B cell (primary cell): Measurements from ENCODE around the gene TMEM179B. TPM values are rescaled to one million over a fixed set of nuclear protein-coding genes. Genes with fewer than 3 reads are reported as not detected.

ENCODE experiments used
- ATAC-seq: fragments of 200-7000 bp; cut with Tn5 transposase; one replicate; pipeline ENCODE4 v1.10.0; 2021; ENCODE audit warnings: low read depth, mild to moderate bottlenecking, moderate number of reproducible peaks, moderate library complexity
- CTCF ChIA-PET: fragments of 350-600 bp; sonication (Branson Sonifier 250); formaldehyde crosslinking; loops from one replicate; lab custom pipeline; 2021; ENCODE audit warnings: antibody characterized with exemption, inconsistent platforms; lab: Charles Lee
- POLR2A ChIA-PET: fragments of 350-600 bp; sonication (Branson Sonifier 250); formaldehyde crosslinking; loops from one replicate; lab custom pipeline; 2021; ENCODE audit warnings: antibody characterized with exemption; lab: Charles Lee
- DNase-seq: peaks from one replicate; pipeline ENCODE4 v3.0.0; 2013
- H2AFZ ChIP-seq: 2 replicates; pipeline ENCODE4 v1.6.1; 2012; ENCODE audit warnings: mild to moderate bottlenecking, low read depth, low read length; ENCODE audit not compliant: insufficient read depth, poor library complexity, severe bottlenecking
- H3K27ac ChIP-seq, 2 donors: 1 replicate in 1 of 2; 2 replicates in 1 of 2; pipeline ENCODE4 v1.5.1; 2012 to 2013; ENCODE audit warnings: low read length in 2 of 2, mild to moderate bottlenecking in 2 of 2, moderate library complexity in 1 of 2
- H3K27me3 ChIP-seq, 4 experiments: fragments of 200-600 bp in 1 of 4; sonication (generic) in 1 of 4; replicated peaks in 1 of 4; 1 replicate in 2 of 4; 2 replicates in 2 of 4; pipeline versions ENCODE4 v1.6.1 to v1.7.0; 2013 to 2016; ENCODE audit warnings: low read length in 3 of 4, mild to moderate bottlenecking in 2 of 4, mixed read lengths in 1 of 4, moderate library complexity in 1 of 4; ENCODE audit not compliant: insufficient read depth in 4 of 4, control insufficient read depth in 3 of 4; ENCODE audit errors: control extremely low read depth in 1 of 4
- H3K36me3 ChIP-seq, 2 experiments: replicated peaks in 1 of 2; 1 replicate in 1 of 2; 2 replicates in 1 of 2; pipeline versions ENCODE4 v1.6.1 to v1.7.1; 2013; ENCODE audit warnings: low read length in 1 of 2; ENCODE audit not compliant: insufficient read depth in 2 of 2, control insufficient read depth in 1 of 2; ENCODE audit errors: control extremely low read depth in 1 of 2, extremely low read depth in 1 of 2
- H3K4me1 ChIP-seq, 2 donors: fragments of 200-600 bp in 1 of 2; sonication (generic) in 1 of 2; 1 replicate in 1 of 2; 2 replicates in 1 of 2; pipeline versions ENCODE4 v1.5.1 to v1.6.1; 2013 to 2017; ENCODE audit warnings: low read length in 2 of 2; ENCODE audit not compliant: control insufficient read depth in 2 of 2, insufficient read depth in 2 of 2
- H3K4me2 ChIP-seq: replicated peaks from 2 replicates; pipeline ENCODE3; 2012; ENCODE audit warnings: mild to moderate bottlenecking, low read depth, low read length; ENCODE audit not compliant: poor library complexity, severe bottlenecking
- H3K4me3 ChIP-seq, 5 experiments: fragments of 200-600 bp in 1 of 5; sonication (generic) in 1 of 5; 1 replicate in 3 of 5; 2 replicates in 2 of 5; pipeline versions ENCODE4 v1.5.1 to v1.7.0; 2011 to 2016; ENCODE audit warnings: low read length in 4 of 5, mild to moderate bottlenecking in 4 of 5, low read depth in 2 of 5, control low read depth in 1 of 5, moderate library complexity in 1 of 5; ENCODE audit not compliant: insufficient read depth in 1 of 5; ENCODE audit errors: control extremely low read depth in 1 of 5, extremely low read depth in 1 of 5
- H3K79me2 ChIP-seq: fragments of 200-600 bp; sonication (generic); one replicate; pipeline ENCODE4 v1.6.0; 2016; ENCODE audit warnings: low read length; ENCODE audit not compliant: control insufficient read depth, insufficient read depth
- H3K9ac ChIP-seq: fragments of 200-600 bp; sonication (generic); 2 replicates; pipeline ENCODE4 v1.6.1; 2017; ENCODE audit warnings: mild to moderate bottlenecking, low read length, moderate library complexity
- H3K9me3 ChIP-seq, 3 donors: one replicate each; pipeline versions ENCODE4 v1.6.1 to v1.7.1; 2013; ENCODE audit warnings: low read length in 2 of 3; ENCODE audit not compliant: control insufficient read depth in 2 of 3, insufficient read depth in 1 of 3; ENCODE audit errors: control extremely low read depth in 1 of 3
- H4K20me1 ChIP-seq: 2 replicates; pipeline ENCODE4 v1.6.0; 2012; ENCODE audit warnings: mild to moderate bottlenecking, low read length; ENCODE audit not compliant: insufficient read depth, control insufficient read depth, poor library complexity, severe bottlenecking
- H3K27ac Mint-ChIP-seq: one replicate; pipeline ENCODE4 v1.8.0; 2021; ENCODE audit warnings: mixed read lengths
- H3K27me3 Mint-ChIP-seq: one replicate; pipeline ENCODE4 v1.8.0; 2021; ENCODE audit warnings: mixed read lengths
- H3K4me1 Mint-ChIP-seq: one replicate; pipeline ENCODE4 v1.8.0; 2021; ENCODE audit warnings: mixed read lengths
- H3K4me3 Mint-ChIP-seq: one replicate; pipeline ENCODE4 v1.8.0; 2021; ENCODE audit warnings: mixed read lengths
- H3K9me3 Mint-ChIP-seq: one replicate; pipeline ENCODE4 v1.8.0; 2022; ENCODE audit warnings: mixed read lengths; ENCODE audit not compliant: insufficient read depth
- EZH2 ChIP-seq: IDR thresholded peaks from 2 replicates; pipeline ENCODE4 v1.6.1; 2012; ENCODE audit warnings: borderline replicate concordance, low read depth, mild to moderate bottlenecking, moderate library complexity, low read length; ENCODE audit not compliant: insufficient read depth, poor library complexity, severe bottlenecking
- WGBS: methylation state at CpG from one replicate; pipeline ENCODE4 v1.1.5; 2013; ENCODE audit warnings: missing lambda C conversion rate; ENCODE audit not compliant: insufficient coverage; 5-methylcytosine and 5-hydroxymethylcytosine counted together
- intact Hi-C: fragments of 100-400 bp; cut with micrococcal nuclease; formaldehyde crosslinking; loops from one replicate; pipeline ENCODE4 v1.10.0; 2022
- polyA plus RNA-seq: library from polyadenylated mRNA; depleted of rRNA; stranded (reverse); fragments of >200 nt; gene quantifications from 2 replicates; pipeline ENCODE4 v1.2.3, GENCODE V29; 2012
- total RNA-seq, 2 donors: library from RNA; stranded (reverse); fragments of 120-200 nt in 1 of 2; gene quantifications; 1 replicate in 1 of 2; 2 replicates in 1 of 2; pipeline versions ENCODE4 v1.2.3 to v1.2.4, GENCODE V29; 2013 to 2022
- TF ChIP-seq, protein P1 (sequence below): fragments of 200-600 bp; IDR thresholded peaks from one replicate; pipeline ENCODE4 v1.8.0; 2022; ENCODE audit warnings: antibody characterized with exemption, mild to moderate bottlenecking

TMEM179B gene
- total and polyA plus RNA-seq, 2 donors (not counting 1 experiment from before 2014, with no cell fraction given): 62.3 to 64.3 TPM

DNA sequence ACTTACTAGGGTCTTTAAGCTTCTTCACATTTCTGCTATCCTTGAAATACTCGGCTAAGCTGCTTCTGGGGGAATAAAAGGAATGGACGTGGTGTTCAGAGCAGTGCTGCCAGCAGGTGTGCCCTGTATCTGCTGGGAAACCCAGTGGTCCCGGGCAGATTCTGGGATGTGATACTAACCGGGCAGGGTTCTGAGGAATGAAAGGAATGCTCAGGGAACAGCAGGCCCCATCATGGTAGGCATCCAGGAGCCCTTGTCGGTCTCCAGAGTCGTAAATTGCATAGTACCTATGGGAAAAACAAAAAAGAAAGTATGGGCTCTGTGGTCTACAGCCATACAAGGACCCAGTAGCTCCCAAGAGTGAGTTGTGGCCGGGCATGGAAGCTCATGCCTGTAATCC lies 9.1 kb downstream of the TMEM179B start:
- POLR2A ChIA-PET: interaction anchor here (0.9 to 1.1 kb wide), 2 partner anchors 10 to 16 kb away, joined by 3 to 5 read pairs; no protein-coding TSS in a partner anchor

DNA sequence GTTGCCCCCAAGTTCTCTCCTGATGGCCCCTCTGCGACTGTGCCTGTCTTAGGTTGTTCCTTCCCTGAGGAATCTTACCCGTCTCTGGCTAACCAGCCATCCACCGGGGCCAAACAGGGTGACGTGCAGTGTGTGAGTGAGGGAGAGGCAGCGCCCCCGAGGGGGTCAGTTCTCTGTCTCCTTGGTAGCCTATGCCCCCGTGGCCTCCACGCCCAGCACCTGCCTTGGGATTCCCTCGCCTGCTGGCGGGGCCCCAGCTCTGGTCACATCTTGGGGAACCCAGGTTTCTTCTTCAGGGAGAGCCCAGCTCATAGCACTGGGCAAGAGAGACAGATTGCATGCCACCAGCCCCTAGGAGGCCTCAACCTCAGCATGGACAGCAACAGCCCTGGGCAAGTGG lies 12.3 kb downstream of the TMEM179B start:
- peaks cover 13% of the 10 kb centered on the region for H3K4me1 Mint-ChIP-seq
- TF ChIP-seq, protein P1, sequence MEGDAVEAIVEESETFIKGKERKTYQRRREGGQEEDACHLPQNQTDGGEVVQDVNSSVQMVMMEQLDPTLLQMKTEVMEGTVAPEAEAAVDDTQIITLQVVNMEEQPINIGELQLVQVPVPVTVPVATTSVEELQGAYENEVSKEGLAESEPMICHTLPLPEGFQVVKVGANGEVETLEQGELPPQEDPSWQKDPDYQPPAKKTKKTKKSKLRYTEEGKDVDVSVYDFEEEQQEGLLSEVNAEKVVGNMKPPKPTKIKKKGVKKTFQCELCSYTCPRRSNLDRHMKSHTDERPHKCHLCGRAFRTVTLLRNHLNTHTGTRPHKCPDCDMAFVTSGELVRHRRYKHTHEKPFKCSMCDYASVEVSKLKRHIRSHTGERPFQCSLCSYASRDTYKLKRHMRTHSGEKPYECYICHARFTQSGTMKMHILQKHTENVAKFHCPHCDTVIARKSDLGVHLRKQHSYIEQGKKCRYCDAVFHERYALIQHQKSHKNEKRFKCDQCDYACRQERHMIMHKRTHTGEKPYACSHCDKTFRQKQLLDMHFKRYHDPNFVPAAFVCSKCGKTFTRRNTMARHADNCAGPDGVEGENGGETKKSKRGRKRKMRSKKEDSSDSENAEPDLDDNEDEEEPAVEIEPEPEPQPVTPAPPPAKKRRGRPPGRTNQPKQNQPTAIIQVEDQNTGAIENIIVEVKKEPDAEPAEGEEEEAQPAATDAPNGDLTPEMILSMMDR: no peak
- no peak for TF ChIP-seq EZH2
- ChIA-PET POLR2A (no interaction called here), CTCF (no interaction called here)
- 95% methylated on average over 10 of the region's 10 CpGs for WGBS
- no peaks in the 10 kb centered on the region for H3K27me3 Mint-ChIP-seq
- Histone ChIP-seq H4K20me1 (peaks cover 9% of the 10 kb centered on the region), H3K4me2 (no peak overlapping the region), H3K4me3 (no peak overlapping the region), H3K9me3 (no peaks in the 10 kb centered on the region), H3K36me3 (peaks cover 22 to 88% of the 10 kb centered on the region in 2 experiments), H3K27me3 (no peaks in the 10 kb centered on the region), H3K4me1 (peaks cover 8 to 11% of the 10 kb centered on the region in 2 donors), H3K79me2 (peaks cover 72% of the 10 kb centered on the region), H2AFZ (no peak overlapping the region), H3K27ac (no peak overlapping the region), H3K9ac (no peak overlapping the region)
- no peaks in the 10 kb centered on the region for H3K9me3 Mint-ChIP-seq
- ATAC-seq (no peak), DNase-seq (no peak)
- intact Hi-C loops: no loop called here
- H3K27ac Mint-ChIP-seq: no peak overlapping the region
- H3K4me3 Mint-ChIP-seq: no peak overlapping the region

More for the DNA sequence above, 9.1 kb downstream of the TMEM179B start:
- Histone ChIP-seq H3K4me1 (peaks cover 7 to 10% of the 10 kb centered on the region in 2 donors), H3K27me3 (no peaks in the 10 kb centered on the region), H3K36me3 (peaks cover 17 to 87% of the 10 kb centered on the region in 2 experiments), H3K4me3 (no peak overlapping the region), H3K9ac (no peak overlapping the region), H3K27ac (no peak overlapping the region), H3K4me2 (no peak overlapping the region), H3K79me2 (peaks cover 49% of the 10 kb centered on the region), H2AFZ (no peak overlapping the region), H4K20me1 (peaks cover 5% of the 10 kb centered on the region), H3K9me3 (no peaks in the 10 kb centered on the region)
- peaks cover 12% of the 10 kb centered on the region for H3K4me1 Mint-ChIP-seq
- intact Hi-C loops: no loop called here
- no peak for TF ChIP-seq EZH2
- TF ChIP-seq, protein P1: no peak
- DNase-seq: no peak
- WGBS: 96% methylated on average over 5 of the region's 7 CpGs
- ATAC-seq: no peak
- no peaks in the 10 kb centered on the region for H3K9me3 Mint-ChIP-seq
- H3K27me3 Mint-ChIP-seq: no peaks in the 10 kb centered on the region
- no peak overlapping the region for H3K4me3 Mint-ChIP-seq
- no peak overlapping the region for H3K27ac Mint-ChIP-seq
- CTCF ChIA-PET: interaction anchor here (0.7 to 1.8 kb wide), 5 partner anchors 8 to 63 kb away, joined by 3 to 8 read pairs (median 4); no protein-coding TSS in a partner anchor
